NCI-H1105 treated with DMSO at 0.1 percent for 48 hours (cell line): ENCODE data around the gene TAF4.
"Not testable (repeated sequence)": the region's sequence is repeated elsewhere in the genome, so short reads cannot be mapped to it uniquely, and the experiment has no call there.

Experiments
- DNase-seq: peaks from one replicate; lab custom pipeline; 2025; lab: John Stamatoyannopoulos, UW

The TAF4 gene

GRCh38 chr20:62065674-62066338 is at the start of gene TAF4:
Gene TAF4 (minus strand): TSS chr20:62065881. CDS start chr20:62065810, 71 bp downstream.
- DNase-seq, result peak; percentile 72

GRCh38 chr20:62114894-62115293 is 49.2 kb upstream of the TAF4 start:
- DNase-seq, result no peak

GRCh38 chr20:62112368-62112767 is 46.7 kb upstream of the TAF4 start:
- no peak for DNase-seq

GRCh38 chr20:62111148-62111547 is 45.5 kb upstream of the TAF4 start:
- DNase-seq, result no peak

- DNase-seq, result no peak
Observed at GRCh38 chr20:62105592-62105991, 39.9 kb upstream of the TAF4 start.

- DNase-seq, result no peak
Observed at GRCh38 chr20:62104791-62105345, 39.2 kb upstream of the TAF4 start.

- no peak for DNase-seq
Observed at GRCh38 chr20:62104234-62104789, 38.6 kb upstream of the TAF4 start.

- no peak for DNase-seq
Observed at GRCh38 chr20:62103508-62104233, 38.0 kb upstream of the TAF4 start.

GRCh38 chr20:62101078-62101477 is 35.4 kb upstream of the TAF4 start:
- DNase-seq, result no peak

GRCh38 chr20:62097881-62098407 is 32.3 kb upstream of the TAF4 start:
- DNase-seq, result no peak

- no peak for DNase-seq
Observed at GRCh38 chr20:62096421-62097380, 31.0 kb upstream of the TAF4 start.

- no peak for DNase-seq
Observed at GRCh38 chr20:62089393-62089792, 23.7 kb upstream of the TAF4 start.

- DNase-seq, result no peak
Observed at GRCh38 chr20:62088258-62089127, 22.8 kb upstream of the TAF4 start.

- DNase-seq, result no peak
Observed at GRCh38 chr20:62087632-62088031, 22.0 kb upstream of the TAF4 start.

GRCh38 chr20:62087227-62087626 is 21.5 kb upstream of the TAF4 start:
- DNase-seq, result no peak

GRCh38 chr20:62085206-62085605 is 19.5 kb upstream of the TAF4 start:
- no peak for DNase-seq

GRCh38 chr20:62084224-62084623 is 18.5 kb upstream of the TAF4 start:
- DNase-seq, result not testable (repeated sequence)

- DNase-seq, result no peak
Observed at GRCh38 chr20:62083312-62083711, 17.6 kb upstream of the TAF4 start.

GRCh38 chr20:62080249-62080990 is 14.7 kb upstream of the TAF4 start:
- no peak for DNase-seq

GRCh38 chr20:62079166-62079565 is 13.5 kb upstream of the TAF4 start:
- DNase-seq, result no peak
